Endothelial cell (in vitro differentiated cells): ENCODE measurements around the gene SHOX. TPM values are rescaled to one million over a fixed set of nuclear protein-coding genes. Genes with fewer than 3 reads are reported as not detected.
"Not testable (repeated sequence)": the region's sequence is repeated elsewhere in the genome, so short reads cannot be mapped to it uniquely, and the experiment has no call there.

Experiments
- DNase-seq: peaks from one replicate; pipeline ENCODE4 v3.0.0; 2021; ENCODE audit warnings: low spot score
- H3K27ac Mint-ChIP-seq: one replicate; pipeline ENCODE4 v1.8.0; 2021; ENCODE audit warnings: mixed read lengths, inconsistent platforms; ENCODE audit not compliant: unreplicated experiment
- H3K27me3 Mint-ChIP-seq: one replicate; pipeline ENCODE4 v1.8.0; 2021; ENCODE audit warnings: mild to moderate bottlenecking, moderate library complexity, mixed read lengths, inconsistent platforms; ENCODE audit not compliant: unreplicated experiment
- H3K36me3 Mint-ChIP-seq: one replicate; pipeline ENCODE4 v1.8.0; 2021; ENCODE audit warnings: mild to moderate bottlenecking, low read depth, mixed read lengths, inconsistent platforms; ENCODE audit not compliant: unreplicated experiment
- H3K4me1 Mint-ChIP-seq: one replicate; pipeline ENCODE4 v1.8.0; 2021; ENCODE audit warnings: mild to moderate bottlenecking, mixed read lengths, inconsistent platforms; ENCODE audit not compliant: unreplicated experiment
- H3K4me3 Mint-ChIP-seq: one replicate; pipeline ENCODE4 v1.8.0; 2021; ENCODE audit warnings: mild to moderate bottlenecking, mixed read lengths, inconsistent platforms; ENCODE audit not compliant: unreplicated experiment
- H3K9me3 Mint-ChIP-seq: one replicate; pipeline ENCODE4 v1.8.0; 2021; ENCODE audit warnings: mixed read lengths, inconsistent platforms; ENCODE audit not compliant: unreplicated experiment
- CTCF ChIP-seq: fragments of 200-600 bp; sonication (generic); IDR thresholded peaks from one replicate; pipeline ENCODE4 v1.5.0; 2021; ENCODE audit warnings: antibody characterized with exemption; ENCODE audit not compliant: unreplicated experiment
- total RNA-seq: library from RNA; stranded (reverse); fragmentation: NEBNext Ultra II Directional; extraction: Animal tissue kit (Norgen Biotek cat#: 25700); gene quantifications from one replicate; pipeline ENCODE4 v1.2.1, GENCODE V29; 2021; ENCODE audit not compliant: unreplicated experiment

The SHOX gene
- total RNA-seq, 1 donor from 2014 or later, result not detected

- H3K4me1 Mint-ChIP-seq, result no peaks in the 10 kb centered on the region
- H3K9me3 Mint-ChIP-seq, result peaks cover 59% of the 10 kb centered on the region
- peaks cover 11% of the 10 kb centered on the region for H3K36me3 Mint-ChIP-seq
- H3K27ac Mint-ChIP-seq, result no peak overlapping the region
- no peak for TF ChIP-seq CTCF
- H3K27me3 Mint-ChIP-seq, result peaks cover 12% of the 10 kb centered on the region
- H3K4me3 Mint-ChIP-seq, result no peak overlapping the region
- DNase-seq, result no peak
Measured at GRCh38 chrX:614136-614535, 16.5 kb upstream of the SHOX start.

- Mint-ChIP-seq H3K27ac (no peak overlapping the region), H3K9me3 (peaks cover 54% of the 10 kb centered on the region), H3K27me3 (peaks cover 25% of the 10 kb centered on the region), H3K36me3 (peaks cover 24% of the 10 kb centered on the region), H3K4me3 (no peak overlapping the region), H3K4me1 (no peaks in the 10 kb centered on the region)
- DNase-seq, result no peak
- TF ChIP-seq CTCF, result no peak
Measured at GRCh38 chrX:617401-617800, 13.2 kb upstream of the SHOX start.

- no peak overlapping the region for H3K27ac Mint-ChIP-seq
- H3K9me3 Mint-ChIP-seq, result peaks cover 57% of the 10 kb centered on the region
- TF ChIP-seq CTCF, result no peak
- peaks cover 28% of the 10 kb centered on the region for H3K27me3 Mint-ChIP-seq
- peaks cover 29% of the 10 kb centered on the region for H3K36me3 Mint-ChIP-seq
- H3K4me1 Mint-ChIP-seq, result no peaks in the 10 kb centered on the region
- no peak for DNase-seq
- peak overlapping the region; percentile 71 for H3K4me3 Mint-ChIP-seq
Measured at GRCh38 chrX:617891-618290, 12.7 kb upstream of the SHOX start.

- Mint-ChIP-seq H3K36me3 (peaks cover 33% of the 10 kb centered on the region), H3K9me3 (peaks cover 57% of the 10 kb centered on the region), H3K4me3 (peak overlapping the region; percentile 71), H3K27me3 (peaks cover 28% of the 10 kb centered on the region), H3K27ac (peak overlapping the region; percentile 14)
- not testable (repeated sequence) for H3K4me1 Mint-ChIP-seq, DNase-seq
Measured at GRCh38 chrX:618304-618703, 12.3 kb upstream of the SHOX start.

GRCh38 chrX:618761-619450 lies 11.7 kb upstream of the SHOX start:
- Mint-ChIP-seq H3K27me3 (peaks cover 30% of the 10 kb centered on the region), H3K9me3 (peaks cover 56% of the 10 kb centered on the region), H3K4me1 (no peaks in the 10 kb centered on the region), H3K4me3 (peak overlapping the region; percentile 71), H3K36me3 (peaks cover 35% of the 10 kb centered on the region), H3K27ac (peak overlapping the region; percentile 14)
- TF ChIP-seq CTCF, result no peak
- DNase-seq, result no peak
